Astrocyte (in vitro differentiated cells and primary cell): ENCODE data around the gene KMT2B. TPM values are rescaled to one million over a fixed set of nuclear protein-coding genes. Genes with fewer than 3 reads are reported as not detected.

Experiments used
- DNase-seq: peaks from one replicate; pipeline ENCODE4 v3.0.0-alpha.2; 2010; ENCODE audit warnings: low read depth
- FAIRE-seq: peaks from 2 replicates; lab custom pipeline; 2011; peaks lifted over from hg19 to GRCh38; lab: Jason Lieb, UNC
- H2AFZ ChIP-seq: 2 replicates; pipeline ENCODE4 v1.6.0; 2012; ENCODE audit warnings: low read depth, low read length, inconsistent platforms
- H3K27ac ChIP-seq: 2 replicates; pipeline ENCODE4 v1.5.1; 2011; ENCODE audit warnings: low read depth, low read length, inconsistent platforms
- H3K27me3 ChIP-seq: 2 replicates; pipeline ENCODE4 v1.6.0; 2011; ENCODE audit warnings: low read length, inconsistent platforms; ENCODE audit not compliant: insufficient read depth
- H3K36me3 ChIP-seq: 2 replicates; pipeline ENCODE4 v1.5.1; 2011; ENCODE audit warnings: low read length, inconsistent platforms; ENCODE audit not compliant: insufficient read depth
- H3K4me1 ChIP-seq: 2 replicates; pipeline ENCODE4 v1.5.1; 2011; ENCODE audit warnings: low read length, inconsistent platforms; ENCODE audit not compliant: insufficient read depth
- H3K4me2 ChIP-seq: 2 replicates; pipeline ENCODE4 v1.6.0; 2012; ENCODE audit warnings: low read length, inconsistent platforms
- H3K4me3 ChIP-seq: 2 replicates; pipeline ENCODE4 v1.5.1; 2011; ENCODE audit warnings: low read depth, mild to moderate bottlenecking, low read length, inconsistent platforms; ENCODE audit not compliant: insufficient read depth
- H3K79me2 ChIP-seq: 2 replicates; pipeline ENCODE4 v1.6.0; 2012; ENCODE audit warnings: mild to moderate bottlenecking, low read length, inconsistent platforms; ENCODE audit not compliant: insufficient read depth
- H3K9ac ChIP-seq: 2 replicates; pipeline ENCODE4 v1.6.0; 2012; ENCODE audit warnings: mild to moderate bottlenecking, low read length, inconsistent platforms
- H3K9me3 ChIP-seq: 2 replicates; pipeline ENCODE4 v1.5.1; 2012; ENCODE audit warnings: low read depth, mild to moderate bottlenecking, low read length, inconsistent platforms; ENCODE audit not compliant: insufficient read depth
- H4K20me1 ChIP-seq: 2 replicates; pipeline ENCODE4 v1.6.0; 2012; ENCODE audit warnings: low read length, inconsistent platforms; ENCODE audit not compliant: insufficient read depth
- H3K27ac Mint-ChIP-seq: one replicate; pipeline ENCODE4 v1.8.0; 2021; ENCODE audit warnings: mild to moderate bottlenecking, mixed read lengths; ENCODE audit not compliant: unreplicated experiment
- H3K27me3 Mint-ChIP-seq: one replicate; pipeline ENCODE4 v1.8.0; 2021; ENCODE audit warnings: low read depth, mixed read lengths; ENCODE audit not compliant: unreplicated experiment
- H3K36me3 Mint-ChIP-seq: one replicate; pipeline ENCODE4 v1.8.0; 2021; ENCODE audit warnings: low read depth, mixed read lengths; ENCODE audit not compliant: unreplicated experiment
- H3K4me1 Mint-ChIP-seq: one replicate; pipeline ENCODE4 v1.8.0; 2021; ENCODE audit warnings: low read depth, mixed read lengths; ENCODE audit not compliant: unreplicated experiment
- H3K4me3 Mint-ChIP-seq: one replicate; pipeline ENCODE4 v1.8.0; 2021; ENCODE audit warnings: mild to moderate bottlenecking, moderate library complexity, mixed read lengths; ENCODE audit not compliant: unreplicated experiment
- H3K9me3 Mint-ChIP-seq: one replicate; pipeline ENCODE4 v1.8.0; 2021; ENCODE audit warnings: mild to moderate bottlenecking, mixed read lengths; ENCODE audit not compliant: unreplicated experiment
- CTCF ChIP-seq: IDR thresholded peaks from 2 replicates; pipeline ENCODE4 v1.5.1; 2011; ENCODE audit warnings: low read depth, mild to moderate bottlenecking, inconsistent platforms, low read length, moderate library complexity; ENCODE audit not compliant: insufficient read depth
- EZH2 ChIP-seq: IDR thresholded peaks from 2 replicates; pipeline ENCODE4 v1.6.1; 2012; ENCODE audit warnings: mild to moderate bottlenecking, low read length, inconsistent platforms; ENCODE audit not compliant: insufficient read depth
- total RNA-seq: library from RNA; stranded (reverse); gene quantifications from 2 replicates; pipeline ENCODE4 v1.2.1, GENCODE V29; 2021

Gene KMT2B
- total RNA-seq, 1 donor from 2014 or later, result 28.7 TPM

GRCh38 chr19:35710784-35711723, 6.7 kb upstream of the KMT2B start:
- no peak for FAIRE-seq
- no peaks in the 10 kb centered on the region for H3K4me1 Mint-ChIP-seq
- H3K36me3 Mint-ChIP-seq, result peaks cover 8% of the 10 kb centered on the region
- H3K9me3 Mint-ChIP-seq, result no peaks in the 10 kb centered on the region
- peaks cover 2% of the 10 kb centered on the region for H3K27me3 ChIP-seq
- peaks cover 8% of the 10 kb centered on the region for H3K27me3 Mint-ChIP-seq
- H3K4me3 Mint-ChIP-seq, result peak overlapping the region; percentile 34
- no peaks in the 10 kb centered on the region for H3K79me2 ChIP-seq
- no peak overlapping the region for H3K27ac ChIP-seq
- no peaks in the 10 kb centered on the region for H3K36me3 ChIP-seq
- H3K9me3 ChIP-seq, result no peaks in the 10 kb centered on the region
- no peak overlapping the region for H2AFZ ChIP-seq
- H3K9ac ChIP-seq, result no peak overlapping the region
- no peaks in the 10 kb centered on the region for H4K20me1 ChIP-seq
- TF ChIP-seq EZH2, result no peak
- no peak for TF ChIP-seq CTCF
- no peak for DNase-seq
- no peak overlapping the region for H3K27ac Mint-ChIP-seq
- H3K4me1 ChIP-seq, result peaks cover 4% of the 10 kb centered on the region
- no peak overlapping the region for H3K4me2 ChIP-seq
- H3K4me3 ChIP-seq, result no peak overlapping the region

DNA sequence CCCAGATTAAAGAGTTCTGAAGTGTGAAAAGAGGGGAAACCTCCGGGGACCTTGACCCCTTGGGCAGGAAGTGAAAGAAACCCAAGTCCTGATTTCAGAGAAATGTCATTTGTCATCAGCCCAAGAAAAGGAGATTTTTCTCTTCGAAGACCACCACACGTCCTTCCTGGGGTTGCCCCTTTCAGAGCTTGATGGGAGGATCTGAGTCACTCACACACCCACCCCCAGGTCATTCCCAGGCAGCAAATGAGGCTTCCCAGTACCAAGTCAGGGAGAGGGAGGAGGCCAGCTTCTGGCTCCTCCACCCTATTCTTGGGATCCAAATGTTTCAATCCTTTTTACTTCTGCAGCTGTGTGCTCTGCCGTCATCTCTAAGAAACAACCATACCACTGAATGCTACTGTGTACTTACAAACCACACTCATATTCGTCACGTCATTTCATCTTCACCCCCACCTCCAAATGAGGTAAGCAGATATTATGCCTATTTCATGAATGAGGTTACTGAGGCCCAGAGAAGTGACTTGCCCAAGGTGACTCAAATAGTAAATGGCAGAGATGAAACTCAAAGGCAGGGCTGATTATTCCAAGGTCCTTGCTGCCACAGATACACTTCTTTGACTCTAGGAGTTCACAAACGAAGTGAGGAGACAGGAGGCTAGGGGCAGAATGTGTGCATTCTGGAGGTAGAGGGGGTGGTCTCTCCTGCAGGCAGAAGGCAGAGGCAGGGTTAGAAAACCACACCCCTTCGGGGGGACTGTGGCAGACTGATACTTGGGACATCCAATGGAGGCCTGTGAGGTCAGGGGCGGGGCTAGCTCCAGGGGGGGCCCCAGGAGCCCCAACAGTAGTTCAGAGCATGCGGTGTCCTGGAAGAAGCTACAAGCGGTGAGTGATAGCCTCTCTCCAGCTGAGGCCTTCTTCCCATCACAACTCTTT, 5.0 kb upstream of the KMT2B start:
- Mint-ChIP-seq H3K4me3 (no peak overlapping the region), H3K4me1 (peaks cover 2% of the 10 kb centered on the region), H3K36me3 (peaks cover 8% of the 10 kb centered on the region), H3K27ac (no peak overlapping the region), H3K9me3 (no peaks in the 10 kb centered on the region), H3K27me3 (peaks cover 6% of the 10 kb centered on the region)
- FAIRE-seq (no peak), DNase-seq (no peak)
- Histone ChIP-seq H3K36me3 (no peaks in the 10 kb centered on the region), H3K4me3 (no peak overlapping the region), H3K4me1 (peaks cover 10% of the 10 kb centered on the region), H3K9ac (no peak overlapping the region), H3K9me3 (no peaks in the 10 kb centered on the region), H4K20me1 (no peaks in the 10 kb centered on the region), H3K79me2 (no peaks in the 10 kb centered on the region), H3K27ac (no peak overlapping the region), H3K27me3 (peaks cover 2% of the 10 kb centered on the region), H2AFZ (no peak overlapping the region), H3K4me2 (no peak overlapping the region)
- no peak for TF ChIP-seq CTCF
- TF ChIP-seq EZH2, result no peak
